Activated CD4-positive, alpha-beta T cell treated with anti-CD3 and anti-CD28 coated beads, Interleukin-2, amount 50 U/mL, for 1 hour (primary cell): ENCODE results near the gene COL27A1.

Experiments
- DNase-seq: peaks from one replicate; pipeline ENCODE4 v3.0.0-alpha.2; 2020

Gene COL27A1

GRCh38 chr9:114229295-114229694, 74.0 kb downstream of the COL27A1 start:
- DNase-seq, result no peak

DNA sequence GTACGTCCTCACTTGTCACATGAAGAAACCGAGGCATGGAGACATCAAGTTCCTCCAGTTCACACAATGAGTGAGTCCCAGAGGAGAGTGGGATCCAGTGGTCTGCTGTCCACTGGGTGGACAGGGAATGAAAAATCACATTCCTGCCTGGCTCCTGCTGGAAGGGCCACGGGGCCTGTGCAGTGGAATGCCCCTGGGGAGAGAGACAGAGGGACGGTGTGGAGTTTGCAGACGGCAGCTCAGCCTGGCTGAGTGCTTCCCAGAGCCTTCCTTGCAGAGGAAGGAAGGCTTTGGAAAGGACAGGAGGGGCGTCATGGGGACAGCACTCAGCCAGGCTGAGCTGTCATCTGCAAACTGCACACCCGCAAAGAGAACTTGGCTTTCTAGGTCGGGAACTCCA, 74.7 kb downstream of the COL27A1 start:
- DNase-seq, result no peak

GRCh38 chr9:114231273-114231672, 75.9 kb downstream of the COL27A1 start:
- no peak for DNase-seq

DNA sequence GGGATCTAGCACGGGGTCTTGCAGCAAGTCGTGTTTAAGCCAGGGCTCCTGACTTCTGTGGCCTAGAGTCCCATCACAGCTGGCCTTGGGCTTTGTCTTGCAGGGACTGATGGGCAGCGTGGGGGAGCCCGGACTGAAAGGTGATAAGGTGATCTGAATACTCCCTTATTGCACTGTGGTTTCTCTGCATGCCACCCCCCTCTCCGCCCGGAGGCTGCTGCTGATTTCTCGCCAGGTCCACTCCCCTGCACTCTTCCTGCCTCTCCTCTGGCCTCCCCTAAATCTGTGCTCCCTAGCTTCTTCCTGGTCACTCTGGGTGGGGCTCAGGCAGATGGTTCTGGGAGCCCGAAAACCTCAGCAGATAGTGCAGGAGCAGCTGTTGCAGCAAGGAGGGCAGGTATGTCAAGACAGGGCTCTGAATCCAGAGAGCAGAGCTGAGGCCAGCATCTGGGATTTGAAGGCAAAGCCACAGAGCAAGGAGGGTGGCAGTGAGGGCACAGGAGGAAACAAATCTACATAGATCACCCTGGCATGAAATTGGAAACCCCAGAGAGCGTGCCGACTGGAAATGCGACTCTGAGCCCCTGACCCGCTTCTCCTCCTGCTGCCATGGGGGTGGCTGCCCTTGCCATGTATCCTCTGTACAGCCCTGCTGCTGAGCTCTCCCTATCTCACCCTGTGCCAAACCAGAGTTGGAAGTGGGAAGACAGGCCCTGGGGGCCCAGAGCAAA, 76.5 kb downstream of the COL27A1 start:
- no peak for DNase-seq

- DNase-seq, result no peak
These were observed 78.3 kb downstream of the COL27A1 start for GRCh38 chr9:114233491-114234185.

GRCh38 chr9:114235033-114235661, 79.8 kb downstream of the COL27A1 start:
- DNase-seq, result no peak

GRCh38 chr9:114236391-114237138, 81.2 kb downstream of the COL27A1 start:
- DNase-seq, result no peak

DNA sequence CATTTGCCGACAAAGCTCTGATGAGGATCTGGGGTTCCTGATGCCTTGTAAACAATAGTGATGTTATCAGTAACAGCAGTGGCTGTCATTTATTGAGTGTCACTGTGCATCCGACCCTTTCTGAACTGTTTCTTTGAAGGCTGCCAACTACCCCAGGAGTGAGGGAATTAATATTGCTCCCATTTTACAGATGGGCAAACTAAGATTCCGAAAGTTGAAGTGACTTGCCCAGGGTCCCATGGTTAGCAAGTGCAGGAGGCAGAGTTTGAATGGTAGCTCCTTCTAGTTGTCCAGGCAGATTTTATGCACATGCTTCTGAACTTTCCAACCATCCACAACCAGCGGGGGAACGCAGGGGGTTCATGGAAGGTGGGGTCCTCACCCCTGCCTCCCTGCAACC, 81.9 kb downstream of the COL27A1 start:
- DNase-seq, result no peak

DNA sequence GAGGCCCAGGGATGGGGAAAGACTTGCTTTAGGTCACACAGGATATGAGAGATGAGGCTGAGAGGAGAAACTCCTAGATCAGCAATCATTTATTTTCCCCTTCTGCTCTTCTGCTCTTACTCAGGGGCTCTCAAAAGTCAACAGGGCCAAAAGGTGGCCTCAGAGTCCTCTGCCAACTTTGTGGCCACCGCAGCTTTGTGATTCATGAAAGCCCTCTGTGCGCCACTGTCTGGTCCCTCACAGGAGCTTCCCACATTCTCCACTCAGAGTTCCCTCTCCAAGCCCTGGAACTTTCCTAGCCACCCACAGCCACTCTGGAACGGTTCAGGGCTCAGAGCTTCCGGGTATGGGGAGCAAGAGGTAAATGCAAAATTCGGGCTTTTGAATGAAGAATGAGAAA, 82.4 kb downstream of the COL27A1 start:
- DNase-seq, result no peak

DNA sequence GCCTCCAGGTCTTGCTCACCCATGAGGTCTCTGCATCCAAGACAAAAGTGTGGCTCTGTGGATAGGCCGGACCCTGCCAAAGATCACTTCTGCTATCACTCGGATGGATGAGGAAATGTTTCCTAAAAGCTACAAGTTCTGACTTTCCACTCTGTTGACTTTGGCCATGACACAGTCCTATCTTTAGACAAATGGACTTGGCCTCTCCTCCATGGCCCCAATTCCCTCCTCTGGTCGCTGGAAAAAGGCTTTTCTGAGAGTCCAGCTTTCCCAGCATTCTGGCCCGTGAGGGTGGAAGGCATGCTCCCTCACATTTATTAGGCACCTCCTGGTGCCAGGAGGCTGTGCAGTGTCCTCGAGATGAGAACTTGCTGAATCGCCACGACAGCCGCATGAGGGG, 83.1 kb downstream of the COL27A1 start:
- no peak for DNase-seq

DNA sequence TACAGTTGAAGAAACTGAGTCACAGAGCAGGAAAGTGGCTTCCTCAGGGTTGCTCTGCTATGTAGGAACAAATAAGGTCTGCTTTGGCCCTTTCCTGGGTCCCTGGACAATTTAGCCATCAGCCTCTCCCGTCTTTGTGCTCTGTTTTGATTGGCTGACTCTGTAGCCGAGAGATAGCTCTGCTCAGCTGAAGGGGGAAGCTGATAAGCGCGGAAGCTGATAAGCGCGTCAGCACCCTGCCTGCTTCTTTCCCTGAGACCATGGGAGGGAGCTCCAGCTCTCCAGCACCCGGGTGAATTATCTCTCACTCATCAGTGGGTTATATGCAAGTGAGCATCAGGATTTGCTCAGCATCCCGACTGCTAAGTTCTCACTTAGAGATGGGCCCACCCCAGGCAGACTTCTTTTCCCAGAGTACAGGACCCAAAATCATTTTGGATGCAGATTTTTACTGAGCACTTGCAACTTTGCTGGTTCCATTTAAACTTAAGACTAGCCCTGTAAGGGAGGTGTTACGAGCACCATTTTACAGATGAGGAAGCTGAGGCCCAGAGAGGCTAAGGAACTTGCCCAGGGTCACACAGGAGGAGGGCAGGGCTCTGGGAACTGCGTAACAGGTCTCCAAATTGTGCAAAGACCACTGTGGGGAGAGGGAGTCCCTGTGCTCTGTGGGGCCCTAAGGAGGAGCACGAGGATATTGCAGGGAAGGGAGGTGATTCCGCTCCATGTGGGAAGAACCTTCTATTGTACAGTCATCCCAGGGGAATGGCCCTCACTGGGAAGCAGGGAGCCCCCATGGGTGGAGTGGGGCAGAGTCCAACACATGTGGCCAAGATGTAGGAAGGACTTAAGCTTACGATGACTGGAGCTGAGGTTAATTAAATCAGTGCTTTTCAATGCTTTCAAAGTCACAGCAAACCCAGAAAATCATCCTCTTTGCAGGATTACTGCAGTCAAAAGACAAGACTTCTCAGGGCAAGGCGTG, 83.8 kb downstream of the COL27A1 start:
- DNase-seq, result no peak

- DNase-seq, result no peak
These were observed 84.9 kb downstream of the COL27A1 start for GRCh38 chr9:114240216-114240615.

GRCh38 chr9:114240647-114241558, 85.6 kb downstream of the COL27A1 start:
- DNase-seq, result no peak

- no peak for DNase-seq
These were observed 87.5 kb downstream of the COL27A1 start for GRCh38 chr9:114242837-114243236.

DNA sequence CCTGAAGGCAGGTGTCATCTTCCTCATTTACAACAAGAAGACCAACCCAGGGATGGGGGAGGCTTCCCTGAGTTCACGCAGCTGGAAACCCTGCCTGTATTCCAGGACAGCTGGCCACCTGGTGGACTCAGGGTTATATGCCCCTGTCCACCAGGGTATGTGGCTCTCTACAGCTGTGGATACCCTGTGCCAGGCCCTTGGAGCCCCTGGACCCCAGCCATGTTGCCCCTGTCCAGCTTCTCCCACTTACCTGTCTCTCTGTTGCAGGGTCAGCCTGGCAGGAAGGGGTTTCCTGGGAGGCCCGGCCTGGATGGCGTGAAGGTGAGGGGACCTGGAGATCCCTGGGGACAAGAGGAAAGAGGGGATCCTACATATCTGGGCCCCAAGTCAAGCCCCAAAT, 87.9 kb downstream of the COL27A1 start:
- DNase-seq, result no peak

DNA sequence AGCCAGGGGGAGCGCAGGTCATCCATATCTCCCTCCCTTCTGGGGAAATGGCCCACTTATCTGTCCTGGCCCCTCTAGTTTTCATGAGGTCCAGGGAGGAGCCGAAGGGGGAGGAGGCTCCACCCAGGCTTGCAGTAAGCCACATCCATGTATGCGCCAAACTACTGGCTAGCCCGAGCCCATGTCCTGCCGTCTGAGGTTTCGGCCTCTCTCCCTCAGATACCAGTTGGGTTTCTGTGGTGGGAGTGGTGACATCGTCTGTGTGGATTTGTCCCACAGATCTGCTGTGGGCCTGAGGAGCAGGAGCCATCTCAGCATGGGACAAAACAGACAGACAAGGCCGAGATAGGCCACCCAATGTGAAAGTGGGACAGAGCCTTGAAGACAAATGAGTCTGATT, 89.2 kb downstream of the COL27A1 start:
- no peak for DNase-seq

GRCh38 chr9:114246558-114246957, 91.2 kb downstream of the COL27A1 start:
- DNase-seq, result no peak

- DNase-seq, result no peak
These were observed 91.7 kb downstream of the COL27A1 start for GRCh38 chr9:114247077-114247476.

DNA sequence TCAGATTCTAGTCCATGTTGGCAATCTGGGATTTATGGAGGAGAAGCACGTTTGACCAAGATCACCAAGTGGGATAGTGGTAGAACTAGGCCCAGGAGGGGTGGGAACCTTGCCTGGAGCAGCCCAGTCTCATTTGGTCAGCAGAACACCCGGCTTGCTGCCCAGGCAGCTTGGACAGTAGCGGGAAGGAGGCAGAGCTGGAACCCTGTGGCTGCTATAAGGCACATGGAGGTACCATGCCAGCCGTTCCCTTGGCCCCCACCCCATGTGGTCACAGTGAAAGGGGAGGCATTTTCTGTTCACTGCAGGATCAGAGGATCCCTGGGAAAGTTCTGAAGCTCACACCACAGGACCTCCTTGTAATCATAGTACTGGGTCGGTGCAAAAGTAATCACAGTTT, 92.2 kb downstream of the COL27A1 start:
- DNase-seq, result no peak

DNA sequence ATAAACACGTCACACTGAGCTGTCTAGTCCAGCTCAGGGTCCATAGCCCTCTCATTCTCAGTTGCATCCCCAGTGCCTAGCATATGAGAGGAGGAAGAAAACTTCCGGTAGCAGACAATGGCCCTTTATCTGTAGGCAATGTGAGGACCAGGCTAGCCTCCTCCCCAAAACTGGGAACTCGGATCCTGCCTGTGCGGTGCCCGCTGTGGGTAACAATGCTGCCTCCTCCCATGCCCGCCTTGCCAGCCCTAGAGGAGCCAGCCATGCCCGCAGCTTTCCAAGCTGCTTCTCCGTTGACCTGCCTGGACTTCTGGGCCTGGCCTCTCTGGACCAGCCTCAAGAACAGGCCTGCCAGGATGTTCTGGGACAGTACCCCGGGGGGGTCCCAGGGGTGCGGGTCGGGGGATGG, 93.0 kb downstream of the COL27A1 start:
- DNase-seq, result no peak
